ENCODE measurements around the gene ASAP3. TPM values are rescaled to one million over a fixed set of nuclear protein-coding genes. Genes with fewer than 3 reads are reported as not detected.

Gene ASAP3
- total and polyA plus RNA-seq, 2 of the 13 experiments (the other 11 are each of a cell fraction or from before 2014, with no cell fraction given) = 32.6 to 37.0 TPM

GRCh38 chr1:23451441-23451840, 32.5 kb downstream of the ASAP3 start:
- H3K79me2 ChIP-seq (ENCODE audit: insufficient read depth, low read length) = no peaks in the 10 kb centered on the region
- H3K27ac ChIP-seq (ENCODE audit: extremely low read length, insufficient read depth, low read length) = no peak overlapping the region
- H4K20me1 ChIP-seq (ENCODE audit: insufficient read depth, low read length) = no peaks in the 10 kb centered on the region
- WGBS (ENCODE audit: low lambda C conversion rate) = 80% methylated on average over 1 of the region's 1 CpG
- H3K9me3 ChIP-seq (ENCODE audit: low read length) = no peaks in the 10 kb centered on the region
- BruUV-seq (replicated peaks) = no TSS peak
- H3K4me1 ChIP-seq (ENCODE audit: insufficient read depth, low read length) = peaks cover 26% of the 10 kb centered on the region
- intact Hi-C loops (cut with micrococcal nuclease; ENCODE audit: unreplicated experiment) = no loop called here
- no peaks in the 10 kb centered on the region for H3K27me3 ChIP-seq (ENCODE audit: control insufficient read depth in 1 of 2, insufficient read depth in 2 of 2, low read length in 2 of 2)
- no peak overlapping the region for H3K9ac ChIP-seq (ENCODE audit: insufficient read depth, low read depth, low read length)
- DNase-seq (ENCODE audit: low spot score) = no peak
- ATAC-seq = no peak
- peaks cover 10 to 51% of the 10 kb centered on the region in 2 experiments; a peak in 4 of 5 replicates for H3K36me3 ChIP-seq (replicated peaks in 1 of 2; ENCODE audit: control insufficient read depth in 1 of 2, insufficient read depth in 2 of 2, low read length in 2 of 2)
- ChIA-PET CTCF (ENCODE audit: low intra/inter-chr PET ratio, low total read pairs) (no interaction called here), POLR2A (no interaction called here)
- H3K4me3 ChIP-seq (replicated peaks in 1 of 3; ENCODE audit: insufficient read depth in 1 of 3, low read depth in 2 of 3, low read length in 3 of 3) = no peak overlapping the region
- no peak overlapping the region for H3K4me2 ChIP-seq (ENCODE audit: low read depth, low read length)
- FAIRE-seq = no peak
- in situ Hi-C loops (cut with HindIII; ENCODE audit: extremely low pct_ligation_motif_present, low pct_unique_long_range_greater_than_20kb) = no loop called here
- no peak for TF ChIP-seq CENPX (CRISPR knock-in tag; IDR thresholded peaks at IDR 0.05)
- TF ChIP-seq HNF1A (IDR thresholded peaks at IDR 0.05; ENCODE audit: low read depth) = no peak
- TF ChIP-seq HNF1A (CRISPR knock-in tag; IDR thresholded peaks at IDR 0.05; ENCODE audit: borderline replicate concordance) = no peak
- TF ChIP-seq RBAK (CRISPR knock-in tag; IDR thresholded peaks at IDR 0.05) = no peak
- no peak for TF ChIP-seq ZNF670 (CRISPR knock-in tag; IDR thresholded peaks at IDR 0.05; ENCODE audit: borderline replicate concordance)
- no peak for TF ChIP-seq NR0B2 (CRISPR knock-in tag; IDR thresholded peaks at IDR 0.05)
- no peak for TF ChIP-seq ZNF18 (CRISPR knock-in tag; IDR thresholded peaks at IDR 0.05; ENCODE audit: insufficient replicate concordance)
- TF ChIP-seq IRF2 (CRISPR knock-in tag; IDR thresholded peaks at IDR 0.05) = no peak
- H2AFZ ChIP-seq (ENCODE audit: low read length) = no peak overlapping the region

Measured in HepG2 (cell line).